Gastrocnemius medialis (tissue), 4 donors: ENCODE measurements around the gene PRSS23.

Source experiments
- CTCF ChIP-seq, 5 experiments: fragments of 450-650 bp in 3 of 5; fragments of 200-600 bp in 2 of 5; sonication (generic) in 2 of 5; IDR thresholded peaks in 4 of 5; conservative IDR thresholded peaks in 1 of 5; 1 replicate in 4 of 5; 2 replicates in 1 of 5; pipeline ENCODE4 v1.5.1; 2016 to 2019; ENCODE audit warnings: antibody characterized with exemption in 5 of 5, mild to moderate bottlenecking in 3 of 5, moderate library complexity in 3 of 5
- POLR2A ChIP-seq, 2 donors: fragments of 450-650 bp; IDR thresholded peaks; one replicate each; pipeline ENCODE4 v1.6.1; 2017; ENCODE audit warnings: antibody characterized with exemption in 2 of 2, mild to moderate bottlenecking in 2 of 2, moderate library complexity in 2 of 2

- TF ChIP-seq CTCF (IDR thresholded peaks at IDR 0.05 in 4 of 5, conservative IDR thresholded peaks at IDR 0.05 in 1 of 5) (no peak), POLR2A (IDR thresholded peaks at IDR 0.05) (no peak)
Measured at GRCh38 chr11:86753459-86753858, 46.9 kb upstream of the PRSS23 start.
